ENCODE data around the gene MAN2B2.

MAN2B2 gene

GRCh38 chr4:6577409-6577808 lies 2.4 kb downstream of the MAN2B2 start:
- TF ChIP-seq CTCF (IDR thresholded peaks at IDR 0.05), result no peak

- TF ChIP-seq CTCF (IDR thresholded peaks at IDR 0.05), result no peak
Measured at GRCh38 chr4:6578221-6578620, 3.2 kb downstream of the MAN2B2 start.

GRCh38 chr4:6580353-6580752 lies 5.4 kb downstream of the MAN2B2 start:
- no peak for TF ChIP-seq CTCF (IDR thresholded peaks at IDR 0.05)

- no peak for TF ChIP-seq CTCF (IDR thresholded peaks at IDR 0.05)
Measured at GRCh38 chr4:6581566-6582121, 6.7 kb downstream of the MAN2B2 start.

GRCh38 chr4:6582889-6583490 lies 8.0 kb downstream of the MAN2B2 start:
- no peak for TF ChIP-seq CTCF (IDR thresholded peaks at IDR 0.05)

GRCh38 chr4:6584865-6585264 lies 9.9 kb downstream of the MAN2B2 start:
- TF ChIP-seq CTCF (IDR thresholded peaks at IDR 0.05), result no peak

- TF ChIP-seq CTCF (IDR thresholded peaks at IDR 0.05), result no peak
Measured at GRCh38 chr4:6586715-6587325, 11.8 kb downstream of the MAN2B2 start.
